ENCODE results near the gene EYA4.

DNA sequence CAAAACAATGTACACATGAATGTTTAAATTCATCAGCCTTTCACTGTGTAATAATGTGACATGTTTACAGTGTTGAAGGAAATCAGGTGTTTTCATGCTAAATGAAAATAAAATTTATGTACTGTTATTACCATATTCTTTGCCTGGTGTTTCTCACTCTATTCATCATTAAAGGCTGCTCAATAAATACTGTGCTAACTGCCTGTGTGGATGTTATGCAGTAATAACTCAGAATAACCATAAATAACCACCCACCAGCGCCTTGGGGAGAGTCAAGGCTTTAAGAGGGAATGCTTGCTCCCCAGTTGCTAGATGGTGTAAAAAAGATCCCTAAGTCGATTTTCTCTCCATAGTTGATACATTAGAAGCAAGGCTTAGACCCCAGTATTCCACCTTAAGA lies 299.9 kb downstream of the EYA4 start:
- TF ChIP-seq CTCF (IDR thresholded peaks at IDR 0.05; ENCODE audit: low read length) (no peak), EZH2 (optimal IDR thresholded peaks at IDR 0.05; ENCODE audit: low read depth, low read length) (no peak), EZH2phosphoT487 (IDR thresholded peaks at IDR 0.05; ENCODE audit: low read length) (no peak)

Measured in MM.1S (cell line).